GM12865 (cell line): Measurements from ENCODE around the gene UBE3B.
"Not testable (repeated sequence)": the region's sequence is repeated elsewhere in the genome, so short reads cannot be mapped to it uniquely, and the experiment has no call there.

Experiments
- DNase-seq: peaks from one replicate; pipeline ENCODE4 v3.0.0; 2010; ENCODE audit warnings: low read depth
- H3K4me3 ChIP-seq: 2 replicates; pipeline ENCODE4 v1.5.1; 2011; ENCODE audit warnings: mild to moderate bottlenecking, low read depth, low read length, control low read depth
- TF ChIP-seq, protein P1 (sequence below): IDR thresholded peaks from 2 replicates; pipeline ENCODE4 v1.5.1; 2011; ENCODE audit warnings: low read length, control low read depth, low read depth, inconsistent platforms; ENCODE audit not compliant: insufficient read depth; ENCODE audit errors: missing control alignments

Gene UBE3B

DNA sequence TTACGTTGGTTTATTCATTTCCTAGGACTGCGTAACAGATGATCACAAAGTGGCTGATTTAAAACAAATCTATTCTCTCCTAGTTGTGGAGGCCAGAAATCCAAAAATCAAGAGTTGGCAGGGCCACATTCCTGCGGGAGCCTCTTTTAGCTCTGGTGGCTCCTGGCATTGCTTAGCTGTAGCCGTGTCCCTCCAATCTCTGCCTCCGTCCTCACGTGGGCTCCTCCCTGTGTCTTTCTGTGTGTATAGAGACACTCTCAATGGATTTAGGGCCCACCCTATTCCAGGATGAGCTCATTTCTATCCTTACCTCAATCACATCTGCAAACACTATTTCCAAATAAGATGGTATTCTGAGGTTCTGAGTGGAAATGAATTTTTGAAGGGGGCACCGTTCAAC is 42.9 kb upstream of the UBE3B start:
- TF ChIP-seq, protein P1, sequence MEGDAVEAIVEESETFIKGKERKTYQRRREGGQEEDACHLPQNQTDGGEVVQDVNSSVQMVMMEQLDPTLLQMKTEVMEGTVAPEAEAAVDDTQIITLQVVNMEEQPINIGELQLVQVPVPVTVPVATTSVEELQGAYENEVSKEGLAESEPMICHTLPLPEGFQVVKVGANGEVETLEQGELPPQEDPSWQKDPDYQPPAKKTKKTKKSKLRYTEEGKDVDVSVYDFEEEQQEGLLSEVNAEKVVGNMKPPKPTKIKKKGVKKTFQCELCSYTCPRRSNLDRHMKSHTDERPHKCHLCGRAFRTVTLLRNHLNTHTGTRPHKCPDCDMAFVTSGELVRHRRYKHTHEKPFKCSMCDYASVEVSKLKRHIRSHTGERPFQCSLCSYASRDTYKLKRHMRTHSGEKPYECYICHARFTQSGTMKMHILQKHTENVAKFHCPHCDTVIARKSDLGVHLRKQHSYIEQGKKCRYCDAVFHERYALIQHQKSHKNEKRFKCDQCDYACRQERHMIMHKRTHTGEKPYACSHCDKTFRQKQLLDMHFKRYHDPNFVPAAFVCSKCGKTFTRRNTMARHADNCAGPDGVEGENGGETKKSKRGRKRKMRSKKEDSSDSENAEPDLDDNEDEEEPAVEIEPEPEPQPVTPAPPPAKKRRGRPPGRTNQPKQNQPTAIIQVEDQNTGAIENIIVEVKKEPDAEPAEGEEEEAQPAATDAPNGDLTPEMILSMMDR = no peak
- no peak for DNase-seq

DNA sequence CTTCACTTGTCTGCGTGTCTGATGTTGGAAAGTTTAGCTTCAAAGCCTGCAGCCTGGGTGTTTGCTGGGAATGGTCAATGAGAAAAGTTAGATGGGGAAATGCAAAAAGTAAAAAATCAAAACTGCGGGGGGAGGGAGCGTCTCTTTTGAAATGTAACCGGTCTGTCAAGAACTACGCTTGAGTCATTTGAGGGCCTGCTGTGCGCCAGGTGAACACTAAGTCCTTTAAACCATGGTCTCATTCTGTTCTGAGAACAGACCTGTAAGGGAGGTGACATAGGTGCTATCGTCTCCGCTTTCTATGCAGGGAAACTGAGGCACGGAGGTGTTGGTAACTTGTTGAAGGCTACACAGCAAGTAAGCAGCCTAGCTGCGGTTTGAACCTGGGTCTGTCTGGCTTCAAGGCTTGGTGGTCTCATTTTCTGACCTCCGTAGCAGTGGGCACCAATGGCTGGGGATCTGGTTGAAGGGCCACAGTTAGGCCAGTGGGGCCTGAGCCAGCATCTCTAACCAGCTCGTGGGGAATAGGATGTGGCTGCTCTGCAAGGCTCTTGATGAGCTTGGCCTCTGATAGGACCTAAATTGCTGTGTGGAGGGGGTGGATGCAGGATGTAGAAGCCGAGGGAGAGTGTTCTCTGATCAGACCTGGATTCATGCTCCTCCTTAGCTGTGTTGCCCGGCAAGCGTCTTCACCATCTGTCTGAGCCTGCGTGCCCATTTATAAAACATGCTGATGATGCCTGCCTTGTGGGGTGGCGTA is 41.8 kb upstream of the UBE3B start:
- no peak for DNase-seq
- H3K4me3 ChIP-seq = no peak overlapping the region
- TF ChIP-seq, protein P1 = no peak

More for the DNA sequence above, 42.9 kb upstream of the UBE3B start:
- H3K4me3 ChIP-seq = no peak overlapping the region

DNA sequence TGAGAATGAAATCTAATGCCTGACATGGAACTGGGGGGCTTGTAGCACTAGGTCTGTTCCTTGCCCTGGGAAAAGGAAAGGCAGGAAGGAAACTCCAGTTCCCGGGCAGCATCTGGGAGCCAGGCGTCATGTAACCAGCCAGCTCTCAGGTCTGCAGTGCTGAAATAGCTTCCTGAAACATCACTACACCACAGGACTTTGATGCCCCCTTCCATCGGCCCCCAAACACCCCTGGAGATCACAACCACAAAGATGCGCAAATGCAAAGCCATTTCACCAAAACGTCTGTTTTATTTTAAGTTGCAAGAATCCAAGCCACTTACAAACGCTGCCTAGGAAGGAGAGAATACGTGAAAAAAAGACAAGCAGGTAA is 41.3 kb upstream of the UBE3B start:
- TF ChIP-seq, protein P1 = no peak
- H3K4me3 ChIP-seq = no peak overlapping the region

DNA sequence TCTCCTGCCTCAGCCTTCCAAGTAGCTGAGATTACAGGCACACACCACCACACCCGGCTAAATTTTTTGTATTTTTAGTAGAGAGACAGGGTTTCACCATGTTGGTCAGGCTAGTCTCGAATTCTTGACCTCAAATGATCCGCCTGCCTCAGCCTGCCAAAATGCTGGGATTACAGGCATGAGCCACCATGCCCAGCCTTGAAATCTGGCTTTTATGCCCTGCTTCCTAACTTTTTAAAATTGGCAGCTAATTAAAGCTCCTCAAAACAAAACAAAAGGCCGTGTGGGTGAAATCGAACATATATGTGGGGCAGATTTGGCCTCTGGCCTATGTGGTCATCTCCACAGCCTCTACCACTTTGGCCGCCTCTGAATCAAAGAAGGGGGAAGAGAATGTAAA is 38.3 kb upstream of the UBE3B start:
- TF ChIP-seq, protein P1 = no peak

More for the DNA sequence above, 41.3 kb upstream of the UBE3B start:
- no peak for DNase-seq

DNA sequence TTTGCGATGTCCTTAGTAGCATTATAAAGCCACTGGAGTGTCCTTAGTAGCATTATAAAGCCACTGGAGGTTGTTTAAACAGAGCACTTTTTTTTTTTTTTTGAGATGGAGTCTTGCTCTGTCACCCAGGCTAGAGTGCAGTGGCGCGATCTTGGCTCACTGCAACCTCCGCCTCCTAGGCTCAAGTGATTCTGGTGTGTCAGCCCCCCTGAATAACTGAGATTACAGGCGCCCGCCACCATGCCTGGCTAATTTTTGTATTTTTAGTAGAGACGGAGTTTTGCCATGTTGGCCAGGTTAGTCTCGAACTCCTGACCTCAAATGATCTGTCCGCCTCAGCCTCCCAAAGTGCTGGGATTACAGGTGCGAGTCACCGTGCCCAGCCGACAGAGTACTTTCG is 37.5 kb upstream of the UBE3B start:
- not testable (repeated sequence) for DNase-seq, H3K4me3 ChIP-seq

More for the DNA sequence above, 38.3 kb upstream of the UBE3B start:
- DNase-seq = no peak
- no peak overlapping the region for H3K4me3 ChIP-seq

DNA sequence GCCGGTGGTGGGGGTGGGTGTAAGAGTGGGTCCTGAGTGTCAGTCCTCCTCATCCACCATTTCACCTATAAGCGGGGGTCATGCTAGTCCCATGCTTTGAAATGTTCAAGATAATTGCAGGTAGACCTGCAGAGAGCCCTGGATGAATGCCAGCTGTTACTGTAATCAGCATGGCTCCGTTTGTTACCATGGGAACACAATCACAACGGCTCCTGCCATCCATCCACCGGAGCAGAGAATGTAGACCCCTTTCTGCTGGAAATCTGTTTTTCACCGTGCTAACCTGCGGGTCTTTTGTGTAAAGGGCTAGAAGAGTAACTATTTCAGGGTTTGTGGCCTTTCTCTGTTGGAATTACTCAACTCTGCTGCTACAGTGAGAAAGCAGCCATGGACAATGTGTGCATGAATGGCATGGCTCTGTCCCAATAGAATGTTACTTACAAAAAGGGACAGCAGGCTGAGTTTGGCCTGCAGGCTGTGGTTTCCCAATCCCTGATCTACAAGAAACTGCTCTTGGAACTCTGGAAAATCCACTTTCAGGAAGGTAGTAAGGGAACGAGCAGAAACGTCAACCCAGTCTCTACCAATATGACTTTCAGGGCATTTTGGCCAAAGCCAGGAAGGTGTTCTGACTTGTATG is 36.5 kb upstream of the UBE3B start:
- no peak overlapping the region for H3K4me3 ChIP-seq
- TF ChIP-seq, protein P1 = no peak
- DNase-seq = no peak

DNA sequence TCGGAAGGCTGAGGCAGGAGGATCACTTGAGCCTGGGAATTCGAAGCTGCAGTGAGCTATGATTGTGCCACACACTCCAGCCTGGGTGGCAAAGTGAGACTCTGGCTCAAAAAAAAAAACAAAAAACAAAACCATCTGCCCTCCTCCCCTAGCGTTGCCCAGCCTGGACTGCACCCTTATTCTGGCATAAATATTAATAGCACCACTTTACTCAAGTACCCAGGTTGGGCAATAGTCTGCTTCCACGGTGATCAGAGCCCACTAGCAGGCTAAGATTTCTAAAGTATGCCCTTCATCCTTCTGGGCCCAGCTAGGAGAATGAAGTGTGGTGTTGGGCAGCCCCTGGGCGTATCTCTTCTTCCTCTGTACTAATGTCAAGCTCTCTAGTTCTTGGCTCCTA is 33.6 kb upstream of the UBE3B start:
- TF ChIP-seq, protein P1 = no peak
- H3K4me3 ChIP-seq = no peak overlapping the region
- DNase-seq = no peak
